Measurements from ENCODE around the gene TACC2.
"Not testable (repeated sequence)": the region's sequence is repeated elsewhere in the genome, so short reads cannot be mapped to it uniquely, and the experiment has no call there.

TACC2 gene, protein sequence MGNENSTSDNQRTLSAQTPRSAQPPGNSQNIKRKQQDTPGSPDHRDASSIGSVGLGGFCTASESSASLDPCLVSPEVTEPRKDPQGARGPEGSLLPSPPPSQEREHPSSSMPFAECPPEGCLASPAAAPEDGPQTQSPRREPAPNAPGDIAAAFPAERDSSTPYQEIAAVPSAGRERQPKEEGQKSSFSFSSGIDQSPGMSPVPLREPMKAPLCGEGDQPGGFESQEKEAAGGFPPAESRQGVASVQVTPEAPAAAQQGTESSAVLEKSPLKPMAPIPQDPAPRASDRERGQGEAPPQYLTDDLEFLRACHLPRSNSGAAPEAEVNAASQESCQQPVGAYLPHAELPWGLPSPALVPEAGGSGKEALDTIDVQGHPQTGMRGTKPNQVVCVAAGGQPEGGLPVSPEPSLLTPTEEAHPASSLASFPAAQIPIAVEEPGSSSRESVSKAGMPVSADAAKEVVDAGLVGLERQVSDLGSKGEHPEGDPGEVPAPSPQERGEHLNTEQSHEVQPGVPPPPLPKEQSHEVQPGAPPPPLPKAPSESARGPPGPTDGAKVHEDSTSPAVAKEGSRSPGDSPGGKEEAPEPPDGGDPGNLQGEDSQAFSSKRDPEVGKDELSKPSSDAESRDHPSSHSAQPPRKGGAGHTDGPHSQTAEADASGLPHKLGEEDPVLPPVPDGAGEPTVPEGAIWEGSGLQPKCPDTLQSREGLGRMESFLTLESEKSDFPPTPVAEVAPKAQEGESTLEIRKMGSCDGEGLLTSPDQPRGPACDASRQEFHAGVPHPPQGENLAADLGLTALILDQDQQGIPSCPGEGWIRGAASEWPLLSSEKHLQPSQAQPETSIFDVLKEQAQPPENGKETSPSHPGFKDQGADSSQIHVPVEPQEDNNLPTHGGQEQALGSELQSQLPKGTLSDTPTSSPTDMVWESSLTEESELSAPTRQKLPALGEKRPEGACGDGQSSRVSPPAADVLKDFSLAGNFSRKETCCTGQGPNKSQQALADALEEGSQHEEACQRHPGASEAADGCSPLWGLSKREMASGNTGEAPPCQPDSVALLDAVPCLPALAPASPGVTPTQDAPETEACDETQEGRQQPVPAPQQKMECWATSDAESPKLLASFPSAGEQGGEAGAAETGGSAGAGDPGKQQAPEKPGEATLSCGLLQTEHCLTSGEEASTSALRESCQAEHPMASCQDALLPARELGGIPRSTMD (N-terminal part only)

DNA sequence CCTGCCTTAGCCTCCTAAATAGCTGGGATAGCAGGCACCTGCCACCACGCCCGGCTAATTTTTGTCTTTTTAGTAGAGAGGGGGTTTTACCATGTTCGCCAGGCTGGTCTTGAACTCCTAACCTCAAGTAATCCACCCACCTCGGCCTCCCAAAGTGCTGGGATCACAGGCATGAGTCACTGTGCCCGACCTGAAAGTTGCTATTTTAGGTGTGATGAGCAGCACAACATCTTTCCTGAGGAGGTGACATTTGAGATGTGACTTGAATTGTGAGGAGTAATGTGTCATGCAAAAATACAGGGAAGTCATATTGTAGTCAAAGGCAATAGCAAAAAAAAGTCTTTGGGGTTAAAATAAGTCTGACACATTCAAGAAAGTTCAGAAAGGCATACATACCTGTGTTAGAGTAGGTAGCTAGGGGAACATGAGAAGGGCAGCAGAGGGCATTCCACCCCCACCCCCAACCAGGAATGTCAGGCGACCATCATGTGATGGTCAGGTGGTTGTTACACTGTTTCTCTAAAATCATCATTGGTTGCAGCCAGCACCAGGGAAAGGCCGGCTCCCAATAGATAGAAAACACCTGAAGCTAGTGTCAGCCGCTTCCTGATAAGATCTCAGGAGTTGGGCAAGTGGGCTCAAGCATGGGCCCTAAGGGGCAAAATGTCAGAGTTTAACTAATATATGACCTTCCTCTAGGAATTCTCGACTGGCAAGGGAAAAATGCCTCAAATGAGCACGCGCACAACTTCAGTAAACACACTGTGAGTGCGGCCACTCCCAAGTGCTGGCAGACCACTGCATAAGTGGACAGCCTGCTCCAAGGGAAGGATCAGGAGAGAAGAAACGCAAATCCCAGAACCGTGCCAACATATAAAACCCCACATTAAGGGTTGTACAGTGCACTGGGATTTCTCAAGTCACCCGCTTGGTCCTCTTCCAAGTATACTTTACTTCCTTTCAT is at the start of gene TACC2:
TSS of gene TACC2 (plus strand) at position 803 of the 964 bp plus-strand sequence. CDS start 32,819 bp downstream, outside the sequence.
- DNase-seq = no peak

DNA sequence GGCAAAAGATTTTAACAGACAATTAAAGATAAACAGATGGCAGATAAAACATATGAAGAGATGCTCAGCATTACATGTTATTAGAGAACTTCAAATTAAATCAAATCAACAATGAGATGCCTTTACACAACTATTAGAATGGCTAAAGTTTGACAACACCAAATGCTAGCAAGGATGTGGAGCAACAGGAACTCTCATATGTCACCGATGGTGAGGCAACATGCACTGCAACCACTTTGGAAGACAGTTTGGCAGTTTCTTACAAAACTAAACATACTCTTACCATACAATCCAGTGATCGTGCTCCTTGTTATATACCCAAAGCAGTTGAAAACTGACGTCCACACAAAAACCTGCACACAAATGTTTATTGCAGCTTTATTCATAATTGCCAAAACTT is 47.4 kb upstream of the TACC2 start:
- DNase-seq = no peak

DNA sequence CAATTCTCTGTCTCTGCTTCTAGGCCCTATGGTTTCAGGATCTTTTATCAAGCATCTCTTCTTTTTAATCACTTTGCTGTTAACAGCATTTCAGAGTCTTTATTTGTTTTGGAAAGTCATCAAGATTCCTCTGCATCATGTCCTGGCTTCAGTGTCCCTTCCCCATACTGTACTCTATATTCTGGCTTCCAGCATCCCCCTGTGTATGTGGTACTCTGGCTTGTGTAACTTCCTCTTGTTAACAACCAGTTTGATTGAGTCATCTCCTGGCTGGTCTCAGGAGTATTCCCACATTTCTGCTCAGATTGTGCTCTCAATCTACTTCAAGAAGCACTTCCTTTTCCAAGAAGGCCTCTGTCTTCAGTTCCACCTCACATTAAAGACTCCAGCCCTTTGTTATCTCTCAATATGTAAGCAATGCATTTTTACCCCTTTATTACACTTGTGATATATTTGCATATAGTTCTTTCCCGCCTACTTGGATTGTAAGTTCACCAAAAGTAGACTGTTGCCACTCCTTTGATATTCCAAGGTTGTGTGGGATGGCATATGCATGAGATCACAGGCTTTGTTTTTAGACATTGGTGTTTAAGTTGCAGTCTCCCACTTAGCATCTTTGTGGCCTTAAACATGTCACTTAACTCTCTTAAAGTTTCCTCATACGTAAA is 46.1 kb upstream of the TACC2 start:
- DNase-seq = no peak

DNA sequence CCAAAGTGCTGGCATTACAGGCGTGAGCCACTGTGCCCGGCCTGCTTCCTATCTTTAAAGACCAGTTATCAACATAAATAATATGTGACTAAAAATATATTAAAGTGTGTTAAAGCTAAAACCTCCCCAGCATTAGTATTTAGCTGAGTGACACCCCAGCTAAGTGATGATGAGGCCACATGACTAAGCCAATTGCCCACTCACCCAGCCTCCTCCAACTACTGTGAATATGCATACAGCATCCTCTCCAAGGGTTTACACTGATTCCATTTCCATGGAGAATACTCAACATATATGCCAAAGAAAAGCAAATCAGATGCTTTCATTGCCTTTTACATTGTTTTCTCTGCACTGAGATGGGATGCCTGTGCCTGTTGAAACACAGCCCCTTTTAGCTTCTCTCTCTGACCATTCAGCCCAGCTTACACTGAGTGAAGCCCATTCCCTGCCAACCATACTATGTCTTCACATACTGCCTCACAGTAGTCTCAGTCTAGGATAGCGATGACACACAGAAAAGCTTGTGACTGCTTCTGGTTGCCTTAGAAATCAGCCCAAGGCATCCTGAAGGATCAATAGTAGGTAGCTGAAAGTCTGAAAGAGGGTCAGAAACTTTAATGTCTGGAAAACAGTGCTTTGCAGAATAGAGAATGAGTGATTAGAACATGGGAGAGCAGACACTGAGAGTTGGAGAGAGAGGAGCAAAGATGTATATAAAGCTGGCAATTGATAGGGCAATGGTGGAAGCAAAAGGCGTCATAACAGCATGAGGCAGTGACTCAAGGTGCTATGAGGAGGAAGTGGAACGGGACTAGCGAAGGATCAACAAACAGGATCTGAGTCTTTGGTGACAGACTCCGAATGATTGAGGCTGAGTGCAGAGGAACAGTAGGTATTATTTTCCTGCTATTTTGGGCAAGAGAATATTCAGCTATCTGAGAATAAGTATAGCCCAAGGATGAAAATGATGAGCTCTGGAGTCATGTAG is 41.3 kb upstream of the TACC2 start:
- no peak for DNase-seq

DNA sequence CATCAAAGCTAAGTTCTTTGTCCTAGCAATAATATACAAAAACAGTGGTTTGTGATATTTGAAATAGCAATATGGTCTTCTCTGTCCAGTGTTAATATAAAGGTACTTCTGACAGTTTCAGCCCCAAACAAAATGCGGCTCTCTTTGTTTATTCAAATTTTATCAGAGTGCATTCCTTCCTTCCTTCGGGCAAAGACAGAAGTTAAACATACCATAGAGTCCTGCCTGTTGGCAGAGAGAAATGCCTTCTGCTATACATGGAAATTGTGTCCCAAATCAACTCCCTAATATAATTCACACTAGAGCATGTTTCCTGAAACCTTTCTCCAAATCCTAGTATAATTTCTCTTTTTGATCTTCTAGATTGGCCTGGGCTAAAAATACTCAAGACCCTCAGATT is 39.9 kb upstream of the TACC2 start:
- no peak for DNase-seq

DNA sequence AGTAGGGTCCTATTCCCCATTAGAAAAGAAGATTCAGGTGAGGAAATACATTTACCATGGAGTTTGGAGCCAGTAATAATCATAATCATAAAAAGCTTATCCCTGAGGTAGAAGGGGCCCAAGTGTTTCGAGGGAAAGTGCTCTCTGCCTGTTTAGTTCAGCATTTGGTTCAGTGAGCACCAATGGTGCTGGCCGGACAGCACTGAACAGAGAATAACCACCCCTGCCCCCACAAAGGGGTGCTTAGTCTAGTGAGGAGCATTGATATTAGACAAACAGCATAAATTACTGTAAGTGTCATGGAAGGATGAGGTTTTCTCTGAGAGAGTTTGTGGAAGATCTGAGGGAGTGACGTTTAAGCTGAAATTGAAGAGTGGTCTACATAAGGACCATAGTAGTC is 39.5 kb upstream of the TACC2 start:
- DNase-seq = no peak

DNA sequence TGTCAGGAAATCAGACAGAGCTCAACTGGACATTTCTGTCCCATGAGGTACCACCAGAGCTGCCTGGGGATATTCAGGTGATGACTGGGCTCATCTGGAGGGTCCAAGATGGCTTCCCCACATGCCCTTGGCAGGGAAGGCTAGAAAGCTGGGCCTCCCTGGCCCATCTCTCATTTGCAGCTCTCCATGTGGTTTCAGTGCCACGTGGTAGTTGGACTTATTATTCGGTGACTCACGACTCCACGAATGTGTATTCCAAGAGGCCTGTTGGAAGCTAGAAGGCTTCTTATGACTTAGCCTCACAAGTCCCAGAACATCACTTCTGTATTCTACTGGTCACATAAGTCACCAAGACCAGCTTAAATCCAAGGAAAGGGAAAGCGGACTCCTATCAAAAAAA is 36.7 kb upstream of the TACC2 start:
- no peak for DNase-seq

DNA sequence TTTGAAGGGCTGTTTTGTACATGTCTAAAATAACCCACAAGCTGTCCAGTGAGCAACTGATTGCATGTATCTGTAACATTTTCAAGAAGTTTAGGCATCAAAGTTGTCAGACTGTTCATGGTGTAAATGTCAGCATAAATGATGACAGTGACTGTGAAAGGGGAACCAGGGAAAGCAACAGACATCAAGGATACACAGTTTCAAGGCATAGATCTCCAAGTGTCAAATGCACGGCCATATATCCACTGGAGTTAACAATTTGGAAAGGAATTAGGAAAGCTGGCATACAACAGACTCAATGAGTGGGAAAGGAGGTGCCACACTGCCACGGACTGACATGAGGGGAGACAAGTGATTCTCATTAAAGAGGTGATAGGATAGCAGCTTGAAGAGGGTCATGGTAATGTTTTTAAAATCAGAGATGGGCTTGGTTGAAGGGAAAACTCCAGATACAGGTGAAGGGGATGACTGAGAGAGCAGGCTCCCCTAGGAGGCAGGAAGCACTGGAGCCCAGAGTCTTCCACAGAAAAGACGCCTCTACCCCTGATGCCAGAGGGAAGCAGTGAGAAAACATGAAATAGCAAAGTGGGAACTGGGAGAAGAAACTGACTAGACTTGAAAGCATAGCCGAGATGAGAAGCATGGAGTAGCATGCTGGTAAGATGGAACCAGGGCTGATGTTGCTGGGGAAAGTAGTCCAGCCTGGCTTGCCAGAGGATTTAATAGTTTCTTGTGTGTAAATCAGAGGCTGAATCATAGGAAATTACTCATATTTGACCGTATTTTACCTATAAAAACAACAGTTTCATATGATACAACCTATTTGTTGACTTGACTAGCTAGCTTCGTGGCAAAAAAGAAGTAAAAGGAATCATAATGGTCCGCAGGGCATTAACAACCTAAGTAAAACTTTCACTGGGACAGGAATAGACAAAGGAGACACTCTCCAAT is 32.6 kb upstream of the TACC2 start:
- DNase-seq = no peak

DNA sequence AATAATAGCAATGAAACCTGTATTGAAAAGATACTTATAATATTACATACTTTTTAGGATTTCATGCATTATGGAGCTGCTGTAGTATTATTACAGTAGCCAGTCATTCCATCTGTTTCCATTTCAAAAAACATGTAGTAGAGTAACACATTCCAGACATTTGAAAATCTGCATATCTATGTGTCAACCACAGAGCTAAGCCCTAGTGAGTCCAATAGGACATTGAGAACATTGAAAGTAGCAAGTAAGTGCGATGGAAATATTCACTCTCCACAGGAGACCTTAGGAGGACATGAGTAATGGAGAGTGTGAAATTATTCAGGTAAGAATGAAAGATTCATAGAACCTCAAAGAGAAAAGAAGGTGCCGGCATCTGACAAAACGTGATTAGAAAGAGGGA is 29.3 kb upstream of the TACC2 start:
- no peak for DNase-seq

DNA sequence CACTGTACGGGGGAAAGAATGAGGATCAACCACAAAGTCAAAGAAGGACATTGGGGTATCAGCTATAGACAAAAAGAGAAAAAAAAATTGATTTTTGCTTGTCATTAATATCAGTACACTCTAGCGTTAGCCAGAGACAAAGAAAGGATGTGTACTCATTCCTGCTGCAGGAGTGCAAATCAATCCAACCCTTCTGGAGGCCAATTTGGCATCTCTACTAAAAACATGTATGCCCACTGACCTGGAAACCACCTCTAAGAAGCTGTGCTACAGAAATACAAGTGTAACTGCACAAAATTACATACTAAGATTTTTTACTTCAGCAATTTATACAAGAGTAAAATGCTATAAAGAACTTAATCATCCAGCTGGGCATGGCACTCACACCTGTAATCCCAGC is 27.5 kb upstream of the TACC2 start:
- no peak for DNase-seq

DNA sequence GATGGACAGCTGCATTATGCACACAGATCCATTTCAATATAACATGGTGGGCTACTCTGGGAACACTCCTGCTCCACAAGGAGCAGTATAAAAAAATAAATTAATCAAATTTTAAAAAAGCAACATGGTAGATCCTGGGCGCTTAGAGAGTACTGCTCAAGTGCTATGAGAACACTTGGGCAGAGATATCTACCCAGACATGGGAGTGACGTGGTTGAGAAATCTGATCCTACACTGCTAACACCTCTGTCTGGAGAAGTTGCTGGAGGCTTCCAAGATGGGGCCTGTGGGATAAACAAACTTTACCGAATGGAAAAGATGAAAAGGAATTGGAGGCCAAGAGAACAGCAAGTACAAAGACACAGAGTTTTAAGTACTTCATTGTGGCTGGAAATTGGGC is 23.0 kb upstream of the TACC2 start:
- DNase-seq = no peak

DNA sequence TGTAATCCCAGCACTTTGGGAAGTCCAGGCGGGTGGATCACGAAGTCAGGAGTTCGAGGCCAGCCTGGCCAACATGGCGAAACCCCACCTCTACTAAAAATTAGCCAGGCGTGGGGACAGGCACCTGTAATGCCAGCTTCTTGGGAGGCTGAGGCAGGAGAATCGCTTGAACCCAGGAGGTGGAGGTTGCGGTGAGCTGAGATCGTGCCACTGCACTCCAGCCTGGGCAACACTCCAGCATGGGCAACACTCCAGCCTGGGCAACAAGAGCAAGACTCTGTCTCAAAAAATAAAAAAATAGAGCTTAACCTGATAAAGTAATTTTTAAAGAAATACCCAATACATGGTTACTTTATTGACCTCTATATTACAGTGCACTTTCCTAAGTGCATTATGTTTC is 19.9 kb upstream of the TACC2 start:
- not testable (repeated sequence) for DNase-seq

DNA sequence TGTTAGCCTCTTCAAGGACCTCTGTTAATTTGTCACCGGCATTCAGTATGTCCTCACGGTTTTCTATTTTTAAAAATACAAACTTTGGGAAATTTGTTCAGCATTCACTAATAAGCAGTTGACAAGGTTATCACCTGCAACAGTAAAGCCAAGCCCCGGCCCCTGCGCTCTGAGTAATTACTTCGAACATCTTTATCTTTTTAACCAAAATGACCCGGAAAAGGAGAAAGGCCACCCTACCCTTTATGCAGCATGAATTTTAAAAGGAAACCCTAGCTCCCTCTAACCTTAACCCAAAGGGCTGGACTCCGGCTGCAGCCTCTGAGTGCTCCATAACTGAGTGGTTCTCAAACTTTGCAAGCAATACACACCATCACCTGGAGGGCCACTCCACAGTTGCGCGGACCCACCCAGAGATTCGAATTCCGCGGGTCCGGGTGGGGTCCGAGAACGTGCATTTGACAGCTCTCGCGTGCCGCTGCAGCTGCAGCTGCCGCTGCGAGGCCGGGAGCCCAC is 14.9 kb upstream of the TACC2 start:
- DNase-seq = no peak

DNA sequence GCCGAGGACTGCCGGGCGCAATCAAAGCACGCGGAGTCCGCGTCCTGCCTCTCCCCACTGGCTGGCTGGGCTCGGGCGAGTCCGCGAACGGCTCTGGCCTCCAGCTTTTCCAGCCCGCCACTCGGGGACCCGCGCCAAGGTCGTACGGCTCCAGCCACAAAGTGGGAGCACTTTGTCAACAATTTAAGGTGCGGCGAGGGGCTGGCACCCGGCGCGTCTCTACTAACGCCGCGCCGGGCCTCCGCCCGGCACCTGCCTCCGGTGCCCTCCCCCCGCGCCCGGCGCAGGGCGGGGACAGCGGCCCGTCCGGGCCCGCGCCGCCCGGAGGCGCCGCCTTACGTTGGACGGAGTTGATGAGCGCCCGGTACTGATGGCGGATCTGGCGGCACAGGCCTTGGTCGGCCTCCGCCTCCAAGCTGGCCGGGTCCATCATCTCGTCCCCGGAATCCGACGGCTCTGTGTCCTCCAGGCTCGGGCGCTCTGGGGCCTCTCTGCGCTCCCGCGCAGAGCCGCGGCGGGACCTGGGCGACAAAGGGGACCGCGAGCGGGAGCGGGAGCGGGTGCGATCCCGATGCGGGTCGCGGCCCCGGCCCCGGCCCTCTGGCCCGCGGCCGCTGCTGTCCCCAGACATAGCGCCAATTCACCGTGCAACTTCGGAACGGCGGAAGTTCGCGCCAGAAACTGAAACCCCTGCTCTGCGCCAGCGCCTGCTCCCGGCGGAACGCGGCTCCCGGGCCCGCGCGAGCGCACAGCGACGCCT is 14.2 kb upstream of the TACC2 start, which contains the start of gene NSMCE4A:
TSS of gene NSMCE4A (minus strand) at position 683 of the 760 bp plus-strand sequence. CDS start at position 631, 52 bp downstream.
- DNase-seq = no peak

DNA sequence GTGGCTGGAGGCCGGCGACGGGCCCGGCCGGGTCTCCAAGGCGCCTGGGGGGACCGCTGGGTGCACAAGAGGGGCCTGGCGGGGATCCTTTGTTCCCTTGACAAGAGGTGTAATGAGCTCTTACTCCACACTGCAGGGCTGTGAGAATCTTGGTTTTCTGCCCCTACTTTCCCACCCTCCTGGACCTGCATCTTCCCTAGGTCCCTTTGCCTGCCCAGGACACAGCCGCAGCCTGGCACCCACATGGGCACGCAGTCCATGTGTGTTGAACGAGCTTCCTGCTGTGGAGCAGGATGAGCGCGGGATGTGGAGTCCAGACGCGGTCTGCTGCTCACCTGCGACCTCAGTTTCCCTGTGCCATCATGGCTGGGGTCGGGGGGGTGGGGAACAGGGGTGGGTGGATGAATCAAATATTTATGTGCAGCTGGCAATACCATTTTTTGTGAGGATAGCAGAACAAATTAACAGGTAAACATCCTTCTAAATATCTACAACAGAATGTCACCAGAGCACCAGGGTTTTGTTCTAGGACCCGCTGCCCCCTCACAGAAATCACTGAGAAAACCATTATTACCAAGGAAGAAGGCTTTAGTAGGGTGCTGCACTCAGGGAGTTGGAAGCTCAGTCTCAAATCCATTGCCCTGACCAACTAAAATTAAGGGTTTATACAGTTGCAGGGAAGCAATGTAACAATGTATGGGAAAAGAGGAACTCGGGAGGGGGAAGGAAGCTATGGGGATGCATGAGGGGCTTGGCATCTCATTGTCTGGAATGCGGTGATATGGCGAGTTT is 13.5 kb upstream of the TACC2 start:
- no peak for DNase-seq

DNA sequence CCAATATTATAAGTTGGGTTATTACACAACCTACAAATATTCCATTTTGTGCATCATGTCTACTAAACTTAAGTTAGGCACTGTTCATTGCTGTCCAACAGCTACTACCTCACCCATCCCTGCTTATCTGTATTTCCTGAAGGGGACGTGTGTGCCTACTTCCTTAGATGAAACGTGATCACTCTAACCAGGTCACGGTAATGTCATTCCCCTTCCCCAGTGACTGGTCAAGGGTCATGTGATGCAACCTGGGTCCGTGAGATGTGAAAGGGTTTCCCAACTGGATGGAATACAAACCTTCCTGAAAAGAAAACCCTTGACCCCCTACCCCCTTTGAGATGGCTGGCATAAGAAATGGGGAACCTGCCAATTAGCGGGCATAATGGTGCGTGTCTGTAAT is 12.4 kb upstream of the TACC2 start:
- no peak for DNase-seq

DNA sequence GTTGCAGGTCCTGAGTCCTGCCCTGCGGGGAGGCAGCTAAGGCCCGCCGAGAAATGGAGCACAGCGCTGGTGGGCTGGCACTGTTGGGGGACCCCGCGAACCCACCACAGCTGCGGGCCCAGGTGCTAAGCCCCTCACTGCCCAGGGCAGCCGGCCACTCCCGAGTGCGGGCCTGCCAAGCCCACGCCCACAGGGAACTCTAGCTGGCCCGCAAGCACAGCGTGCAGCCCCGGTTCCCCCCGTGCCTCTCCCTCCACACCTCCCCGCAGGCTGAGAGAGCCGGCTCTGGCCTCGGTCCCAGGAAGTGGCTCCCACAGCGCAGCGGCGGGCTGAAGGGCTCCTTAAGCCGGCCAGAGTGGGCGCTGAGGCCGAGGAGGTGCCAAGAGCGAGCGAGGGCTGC is 10.5 kb upstream of the TACC2 start:
- no peak for DNase-seq
